CD4-positive, alpha-beta T cell (primary cell): ENCODE data around the gene SDHA. TPM values are rescaled to one million over a fixed set of nuclear protein-coding genes. Genes with fewer than 3 reads are reported as not detected.

Experiments
- ATAC-seq: fragments of 200-7000 bp; cut with Tn5 transposase; one replicate; pipeline ENCODE4 v1.10.0; 2022; ENCODE audit warnings: mild to moderate bottlenecking; ENCODE audit not compliant: poor library complexity
- CTCF ChIA-PET: fragments of 350-600 bp; sonication (Branson Sonifier 250); formaldehyde crosslinking; loops from one replicate; lab custom pipeline; 2021; ENCODE audit warnings: antibody characterized with exemption, inconsistent platforms; lab: Charles Lee
- POLR2A ChIA-PET: fragments of 350-600 bp; sonication (Branson Sonifier 250); formaldehyde crosslinking; loops from one replicate; lab custom pipeline; 2021; ENCODE audit warnings: antibody characterized with exemption, inconsistent platforms; lab: Charles Lee
- DNase-seq, 14 experiments: peaks; one replicate each; pipeline ENCODE4 v3.0.0-alpha.2; 2013 to 2020; ENCODE audit warnings: mixed read lengths in 2 of 14
- H3K27ac ChIP-seq, 2 donors: one replicate each; pipeline versions ENCODE4 v1.5.1 to v1.7.0; 2013; ENCODE audit warnings: low read length in 2 of 2, low read depth in 1 of 2, mild to moderate bottlenecking in 1 of 2
- H3K27me3 ChIP-seq, 2 experiments: 1 replicate in 1 of 2; 2 replicates in 1 of 2; pipeline versions ENCODE4 v1.6.1 to v1.7.0; 2013; ENCODE audit warnings: low read length in 2 of 2, control low read depth in 1 of 2, mild to moderate bottlenecking in 1 of 2, moderate library complexity in 1 of 2; ENCODE audit not compliant: insufficient read depth in 2 of 2, control insufficient read depth in 1 of 2
- H3K36me3 ChIP-seq: one replicate; pipeline ENCODE4 v1.6.1; 2013; ENCODE audit warnings: low read length, control low read depth; ENCODE audit not compliant: insufficient read depth
- H3K4me1 ChIP-seq: one replicate; pipeline ENCODE4 v1.6.1; 2013; ENCODE audit warnings: low read length, control low read depth; ENCODE audit not compliant: insufficient read depth
- H3K4me3 ChIP-seq: one replicate; pipeline ENCODE4 v1.5.1; 2013; ENCODE audit warnings: mild to moderate bottlenecking, low read length, moderate library complexity
- H3K9me3 ChIP-seq, 2 experiments: 1 replicate in 1 of 2; 2 replicates in 1 of 2; pipeline versions ENCODE4 v1.6.1 to v1.7.0; 2013; ENCODE audit warnings: low read length in 2 of 2, mild to moderate bottlenecking in 2 of 2, control low read depth in 1 of 2, moderate library complexity in 1 of 2; ENCODE audit not compliant: control insufficient read depth in 1 of 2, insufficient read depth in 1 of 2
- H3K27ac Mint-ChIP-seq: one replicate; pipeline ENCODE4 v1.8.0; 2020; ENCODE audit warnings: mixed read lengths
- H3K27me3 Mint-ChIP-seq: one replicate; pipeline ENCODE4 v1.8.0; 2021; ENCODE audit warnings: mixed read lengths
- H3K36me3 Mint-ChIP-seq: one replicate; pipeline ENCODE4 v1.8.0; 2021; ENCODE audit warnings: low read depth, mixed read lengths
- H3K4me1 Mint-ChIP-seq: one replicate; pipeline ENCODE4 v1.8.0; 2021; ENCODE audit warnings: low read depth, mixed read lengths
- H3K4me3 Mint-ChIP-seq: one replicate; pipeline ENCODE4 v1.8.0; 2020; ENCODE audit warnings: mild to moderate bottlenecking, mixed read lengths
- H3K9me3 Mint-ChIP-seq: one replicate; pipeline ENCODE4 v1.8.0; 2020; ENCODE audit warnings: mixed read lengths
- CTCF ChIP-seq: fragments of 200-600 bp; IDR thresholded peaks from one replicate; pipeline ENCODE4 v1.8.0; 2022; ENCODE audit warnings: antibody characterized with exemption, mild to moderate bottlenecking
- intact Hi-C, 2 experiments: fragments of 100-400 bp; cut with DNase I in 1 of 2; cut with micrococcal nuclease in 1 of 2; formaldehyde crosslinking; loops; one replicate each; pipeline versions ENCODE4 v1.15.1 to v1.9.0; 2023 to 2025; cut with DNase I, micrococcal nuclease
- total RNA-seq, 174 experiments: library from RNA in 2 of 174; stranded (reverse) in 2 of 174; gene quantifications; one replicate each; pipeline ENCODE4 v1.2.3 and lab custom pipeline; 2021 to 2026

The SDHA gene
- total RNA-seq, 2 experiments from 2014 or later: 244 to 245 TPM

GRCh38 chr5:181566-181965 lies 36.6 kb upstream of the SDHA start:
- Mint-ChIP-seq H3K27ac (no peak overlapping the region), H3K36me3 (no peaks in the 10 kb centered on the region), H3K4me3 (no peak overlapping the region), H3K9me3 (no peaks in the 10 kb centered on the region), H3K27me3 (peaks cover 4% of the 10 kb centered on the region), H3K4me1 (no peaks in the 10 kb centered on the region)
- intact Hi-C loops: no loop called here
- H3K4me3 ChIP-seq: no peak overlapping the region
- no peaks in the 10 kb centered on the region for H3K9me3 ChIP-seq
- H3K27ac ChIP-seq: no peak overlapping the region
- no peaks in the 10 kb centered on the region for H3K36me3 ChIP-seq
- ChIA-PET CTCF (no interaction called here), POLR2A (no interaction called here)
- H3K27me3 ChIP-seq: no peaks in the 10 kb centered on the region
- TF ChIP-seq CTCF: no peak
- DNase-seq (no peak), ATAC-seq (no peak)
- no peaks in the 10 kb centered on the region for H3K4me1 ChIP-seq

GRCh38 chr5:182126-182525 lies 36.0 kb upstream of the SDHA start:
- Mint-ChIP-seq H3K36me3 (no peaks in the 10 kb centered on the region), H3K4me1 (no peaks in the 10 kb centered on the region), H3K9me3 (no peaks in the 10 kb centered on the region), H3K27ac (no peak overlapping the region), H3K27me3 (peaks cover 4% of the 10 kb centered on the region), H3K4me3 (no peak overlapping the region)
- Histone ChIP-seq H3K36me3 (no peaks in the 10 kb centered on the region), H3K27ac (no peak overlapping the region), H3K27me3 (no peaks in the 10 kb centered on the region), H3K9me3 (no peaks in the 10 kb centered on the region), H3K4me1 (no peaks in the 10 kb centered on the region), H3K4me3 (no peak overlapping the region)
- POLR2A ChIA-PET: no interaction called here
- TF ChIP-seq CTCF: no peak
- ATAC-seq: no peak
- intact Hi-C loops: no loop called here
- CTCF ChIA-PET: no interaction called here
- DNase-seq: no peak

GRCh38 chr5:184471-184870 lies 33.6 kb upstream of the SDHA start:
- peaks cover 10% of the 10 kb centered on the region for H3K4me1 ChIP-seq
- no peak overlapping the region for H3K4me3 ChIP-seq
- no peaks in the 10 kb centered on the region for H3K27me3 ChIP-seq
- ChIA-PET CTCF (no interaction called here), POLR2A (no interaction called here)
- no peak overlapping the region for H3K27ac Mint-ChIP-seq
- no peaks in the 10 kb centered on the region for H3K36me3 ChIP-seq
- DNase-seq: no peak
- TF ChIP-seq CTCF: no peak
- H3K27me3 Mint-ChIP-seq: peaks cover 11% of the 10 kb centered on the region
- no peak for ATAC-seq
- no peak overlapping the region for H3K27ac ChIP-seq
- H3K36me3 Mint-ChIP-seq: no peaks in the 10 kb centered on the region
- H3K9me3 Mint-ChIP-seq: no peaks in the 10 kb centered on the region
- no peak overlapping the region for H3K4me3 Mint-ChIP-seq
- H3K9me3 ChIP-seq: no peaks in the 10 kb centered on the region
- intact Hi-C loops: no loop called here
- H3K4me1 Mint-ChIP-seq: peaks cover 7% of the 10 kb centered on the region
